Dendritic cell treated with granulocyte-macrophage colony-stimulating factor and Interleukin-4, amounts not matched to agents 40 ng/mL and 50 ng/mL, for 4 days (primary cell): Measurements from ENCODE around the gene SNRNP48.
A peak's percentile ranks its signal among the peaks of the same experiment; 100 is the strongest.

Experiments used
- H3K27ac Mint-ChIP-seq: one replicate; pipeline ENCODE4 v1.8.0; 2022; ENCODE audit warnings: mild to moderate bottlenecking, mixed read lengths
- H3K27me3 Mint-ChIP-seq: one replicate; pipeline ENCODE4 v1.8.0; 2022; ENCODE audit warnings: mild to moderate bottlenecking, mixed read lengths
- H3K36me3 Mint-ChIP-seq: one replicate; pipeline ENCODE4 v1.8.0; 2022; ENCODE audit warnings: low read depth, mixed read lengths
- H3K4me1 Mint-ChIP-seq: one replicate; pipeline ENCODE4 v1.8.0; 2022; ENCODE audit warnings: low read depth, mixed read lengths
- H3K4me3 Mint-ChIP-seq: one replicate; pipeline ENCODE4 v1.8.0; 2022; ENCODE audit warnings: mild to moderate bottlenecking, moderate library complexity, mixed read lengths
- H3K9me3 Mint-ChIP-seq: one replicate; pipeline ENCODE4 v1.8.0; 2022; ENCODE audit warnings: mixed read lengths
- intact Hi-C: fragments of 100-400 bp; cut with micrococcal nuclease; formaldehyde crosslinking; loops from one replicate; pipeline ENCODE4 v1.15.0; 2022

Gene SNRNP48

GRCh38 chr6:7591770-7592169 lies 1.8 kb downstream of the SNRNP48 start:
- H3K36me3 Mint-ChIP-seq = peaks cover 48% of the 10 kb centered on the region
- no peak overlapping the region for H3K27ac Mint-ChIP-seq

GRCh38 chr6:7593229-7593628 lies 3.2 kb downstream of the SNRNP48 start:
- Mint-ChIP-seq H3K27ac (no peak overlapping the region), H3K36me3 (peaks cover 55% of the 10 kb centered on the region), H3K9me3 (no peaks in the 10 kb centered on the region), H3K27me3 (no peaks in the 10 kb centered on the region), H3K4me1 (peaks cover 35% of the 10 kb centered on the region), H3K4me3 (no peak overlapping the region)
- intact Hi-C loops = loop anchor here (5.0 kb wide), 2 partner anchors 171 to 286 kb away; no protein-coding TSS in a partner anchor

More at GRCh38 chr6:7591770-7592169, 1.8 kb downstream of the SNRNP48 start:
- H3K27me3 Mint-ChIP-seq = no peaks in the 10 kb centered on the region
- no peaks in the 10 kb centered on the region for H3K9me3 Mint-ChIP-seq
- H3K4me3 Mint-ChIP-seq = peak overlapping the region; percentile 1
- peaks cover 35% of the 10 kb centered on the region for H3K4me1 Mint-ChIP-seq
- intact Hi-C loops = loop anchor here (5.0 kb wide), 2 partner anchors 169 to 284 kb away; no protein-coding TSS in a partner anchor

GRCh38 chr6:7594579-7595125 lies 4.7 kb downstream of the SNRNP48 start:
- Mint-ChIP-seq H3K4me3 (no peak overlapping the region), H3K27me3 (no peaks in the 10 kb centered on the region), H3K4me1 (peaks cover 30% of the 10 kb centered on the region), H3K9me3 (no peaks in the 10 kb centered on the region), H3K27ac (no peak overlapping the region), H3K36me3 (peaks cover 65% of the 10 kb centered on the region)
- intact Hi-C loops = loop anchor here (5.0 kb wide), 2 partner anchors 172 to 287 kb away; no protein-coding TSS in a partner anchor

- intact Hi-C loops = no loop called here
- H3K4me1 Mint-ChIP-seq = peaks cover 9% of the 10 kb centered on the region
- no peak overlapping the region for H3K27ac Mint-ChIP-seq
- no peaks in the 10 kb centered on the region for H3K27me3 Mint-ChIP-seq
- H3K9me3 Mint-ChIP-seq = no peaks in the 10 kb centered on the region
- H3K4me3 Mint-ChIP-seq = no peak overlapping the region
- H3K36me3 Mint-ChIP-seq = peaks cover 79% of the 10 kb centered on the region
Measured at GRCh38 chr6:7604003-7604402, 14.0 kb downstream of the SNRNP48 start.

GRCh38 chr6:7604506-7604905 lies 14.5 kb downstream of the SNRNP48 start:
- H3K9me3 Mint-ChIP-seq = no peaks in the 10 kb centered on the region
- H3K27me3 Mint-ChIP-seq = no peaks in the 10 kb centered on the region
- H3K36me3 Mint-ChIP-seq = peaks cover 78% of the 10 kb centered on the region
- no peak overlapping the region for H3K4me3 Mint-ChIP-seq
- peaks cover 9% of the 10 kb centered on the region for H3K4me1 Mint-ChIP-seq
- intact Hi-C loops = no loop called here
- no peak overlapping the region for H3K27ac Mint-ChIP-seq

- Mint-ChIP-seq H3K36me3 (peaks cover 33% of the 10 kb centered on the region), H3K27ac (no peak overlapping the region), H3K4me1 (peaks cover 46% of the 10 kb centered on the region), H3K9me3 (no peaks in the 10 kb centered on the region), H3K27me3 (peaks cover 12% of the 10 kb centered on the region), H3K4me3 (peak overlapping the region; percentile 27)
- intact Hi-C loops = loop anchor here (1.0 to 10.0 kb wide), 4 partner anchors 190 to 941 kb away; partner anchors contain the start of gene SSR1
Measured at GRCh38 chr6:7615611-7616383, 25.8 kb downstream of the SNRNP48 start.

GRCh38 chr6:7617801-7618764 lies 28.1 kb downstream of the SNRNP48 start:
- no peaks in the 10 kb centered on the region for H3K9me3 Mint-ChIP-seq
- peak overlapping the region; percentile 64 for H3K4me3 Mint-ChIP-seq
- H3K36me3 Mint-ChIP-seq = peaks cover 10% of the 10 kb centered on the region
- peaks cover 12% of the 10 kb centered on the region for H3K27me3 Mint-ChIP-seq
- intact Hi-C loops = loop anchor here (5.0 to 10.0 kb wide), 2 partner anchors 306 to 943 kb away; partner anchors contain the start of gene SSR1
- H3K27ac Mint-ChIP-seq = peak overlapping the region; percentile 97
- peaks cover 46% of the 10 kb centered on the region for H3K4me1 Mint-ChIP-seq

GRCh38 chr6:7621761-7622160 lies 31.8 kb downstream of the SNRNP48 start:
- Mint-ChIP-seq H3K4me1 (peaks cover 47% of the 10 kb centered on the region), H3K27ac (peak overlapping the region; percentile 51), H3K9me3 (no peaks in the 10 kb centered on the region), H3K36me3 (no peaks in the 10 kb centered on the region), H3K4me3 (no peak overlapping the region), H3K27me3 (peaks cover 5% of the 10 kb centered on the region)
- intact Hi-C loops = no loop called here

- peak overlapping the region; percentile 54 for H3K27ac Mint-ChIP-seq
- intact Hi-C loops = no loop called here
- H3K9me3 Mint-ChIP-seq = no peaks in the 10 kb centered on the region
- no peaks in the 10 kb centered on the region for H3K27me3 Mint-ChIP-seq
- no peak overlapping the region for H3K4me3 Mint-ChIP-seq
- peaks cover 14% of the 10 kb centered on the region for H3K4me1 Mint-ChIP-seq
- no peaks in the 10 kb centered on the region for H3K36me3 Mint-ChIP-seq
Measured at GRCh38 chr6:7624796-7625710, 35.1 kb downstream of the SNRNP48 start.

GRCh38 chr6:7628479-7628878 lies 38.5 kb downstream of the SNRNP48 start:
- intact Hi-C loops = no loop called here
- Mint-ChIP-seq H3K27me3 (no peaks in the 10 kb centered on the region), H3K27ac (no peak overlapping the region), H3K4me1 (peaks cover 13% of the 10 kb centered on the region), H3K4me3 (no peak overlapping the region), H3K36me3 (no peaks in the 10 kb centered on the region), H3K9me3 (no peaks in the 10 kb centered on the region)

GRCh38 chr6:7628909-7629308 lies 38.9 kb downstream of the SNRNP48 start:
- Mint-ChIP-seq H3K9me3 (no peaks in the 10 kb centered on the region), H3K27me3 (no peaks in the 10 kb centered on the region), H3K4me3 (no peak overlapping the region), H3K27ac (no peak overlapping the region), H3K36me3 (no peaks in the 10 kb centered on the region), H3K4me1 (peaks cover 13% of the 10 kb centered on the region)
- intact Hi-C loops = no loop called here

GRCh38 chr6:7629321-7629720 lies 39.3 kb downstream of the SNRNP48 start:
- Mint-ChIP-seq H3K36me3 (no peaks in the 10 kb centered on the region), H3K4me1 (peaks cover 10% of the 10 kb centered on the region), H3K9me3 (no peaks in the 10 kb centered on the region), H3K27ac (no peak overlapping the region), H3K27me3 (no peaks in the 10 kb centered on the region), H3K4me3 (no peak overlapping the region)
- intact Hi-C loops = no loop called here

GRCh38 chr6:7630792-7631191 lies 40.8 kb downstream of the SNRNP48 start:
- Mint-ChIP-seq H3K4me3 (no peak overlapping the region), H3K4me1 (no peaks in the 10 kb centered on the region), H3K27me3 (no peaks in the 10 kb centered on the region), H3K27ac (no peak overlapping the region), H3K9me3 (no peaks in the 10 kb centered on the region), H3K36me3 (no peaks in the 10 kb centered on the region)
- intact Hi-C loops = no loop called here
